Stimulated activated CD8-positive, alpha-beta memory T cell treated with anti-CD3 and anti-CD28 coated beads, Interleukin-7, amount 100 ng/mL, for 4 hours (primary cell): ENCODE results near the gene RACK1.
"Not testable (repeated sequence)": the region's sequence is repeated elsewhere in the genome, so short reads cannot be mapped to it uniquely, and the experiment has no call there.

ENCODE experiments used
- DNase-seq, 2 donors: peaks; one replicate each; pipeline ENCODE4 v3.0.0-alpha.2; 2020; ENCODE audit warnings: low read depth in 2 of 2

RACK1 gene

GRCh38 chr5:181215997-181216989 lies 27.4 kb downstream of the RACK1 start:
- DNase-seq, result no peak

GRCh38 chr5:181214249-181214648 lies 29.5 kb downstream of the RACK1 start:
- not testable (repeated sequence) for DNase-seq

- no peak for DNase-seq
Measured at GRCh38 chr5:181212934-181213333, 30.8 kb downstream of the RACK1 start.

DNA sequence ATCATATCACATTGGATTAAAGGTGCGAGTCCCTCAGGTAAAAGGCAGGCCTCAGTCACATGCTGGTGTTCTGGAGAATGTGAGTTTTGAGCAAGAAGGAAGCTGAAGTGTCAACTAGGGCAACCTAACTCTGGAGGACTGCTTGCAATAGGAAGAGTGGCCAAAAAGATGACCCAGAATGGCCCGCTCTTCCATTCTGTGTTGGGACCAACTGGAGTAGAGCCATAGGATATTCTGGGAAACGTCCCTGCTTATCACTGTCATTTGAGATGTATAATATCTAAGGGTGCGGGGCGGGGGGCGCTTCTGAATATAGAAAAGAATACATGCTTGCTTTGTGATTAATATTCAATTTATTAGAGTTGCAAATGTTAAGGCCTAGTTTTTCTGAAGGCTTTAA lies 31.6 kb downstream of the RACK1 start:
- no peak for DNase-seq

GRCh38 chr5:181211208-181211607 lies 32.5 kb downstream of the RACK1 start:
- DNase-seq, result no peak

- DNase-seq, result not testable (repeated sequence)
Measured at GRCh38 chr5:181210698-181211097, 33.0 kb downstream of the RACK1 start.

DNA sequence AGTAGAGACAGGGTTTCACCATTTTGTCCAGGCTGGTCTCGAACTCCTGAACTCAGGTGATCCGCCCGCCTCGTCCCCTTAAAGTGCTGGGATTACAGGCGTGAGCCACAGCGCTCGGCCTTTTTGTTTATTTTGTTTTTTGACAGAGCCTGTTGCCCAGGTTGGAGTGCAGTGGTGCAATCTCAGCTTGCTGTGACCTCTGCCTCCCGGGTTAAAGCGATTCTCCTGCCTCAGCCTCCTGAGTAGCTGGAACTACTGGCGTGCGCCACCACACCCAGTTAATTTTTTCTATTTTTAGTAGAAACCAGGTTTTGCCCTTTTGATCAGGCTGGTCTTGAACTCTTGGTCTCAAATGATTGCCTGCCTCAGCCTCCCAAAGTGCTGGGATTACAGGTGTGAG lies 33.6 kb downstream of the RACK1 start:
- DNase-seq, result not testable (repeated sequence)

DNA sequence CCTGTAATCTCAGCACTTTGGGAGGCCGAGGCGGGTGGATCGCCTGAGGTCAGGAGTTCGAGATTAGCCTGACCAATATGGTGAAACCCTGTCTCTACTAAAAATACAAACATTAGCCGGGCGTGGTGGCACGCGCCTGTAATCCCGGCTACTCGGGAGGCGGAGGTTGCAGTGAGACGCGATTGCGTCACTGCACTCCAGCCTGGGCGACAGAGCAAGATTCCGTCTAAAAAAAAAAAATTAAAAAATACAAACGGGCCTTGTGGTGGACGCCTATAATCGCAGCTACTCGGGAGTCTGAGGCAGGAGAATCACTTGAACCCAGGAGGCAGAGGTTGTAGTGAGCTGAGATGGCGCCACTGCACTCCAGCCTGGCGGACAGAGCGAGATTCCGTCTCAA lies 34.7 kb downstream of the RACK1 start:
- not testable (repeated sequence) for DNase-seq

DNA sequence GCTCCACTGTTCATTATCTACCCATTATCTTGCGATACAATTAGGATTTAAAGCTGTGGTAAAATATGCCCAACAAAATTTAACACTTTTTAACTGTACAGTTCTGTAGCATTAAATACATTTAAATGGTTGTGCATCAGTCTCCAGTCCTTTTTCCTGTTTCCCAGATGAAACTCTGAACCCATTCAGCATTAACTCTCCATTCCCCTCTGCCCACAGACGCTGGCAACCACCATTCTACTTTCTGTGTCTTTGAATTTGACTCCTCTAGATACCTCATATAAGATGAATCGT lies 35.8 kb downstream of the RACK1 start:
- DNase-seq, result no peak

DNA sequence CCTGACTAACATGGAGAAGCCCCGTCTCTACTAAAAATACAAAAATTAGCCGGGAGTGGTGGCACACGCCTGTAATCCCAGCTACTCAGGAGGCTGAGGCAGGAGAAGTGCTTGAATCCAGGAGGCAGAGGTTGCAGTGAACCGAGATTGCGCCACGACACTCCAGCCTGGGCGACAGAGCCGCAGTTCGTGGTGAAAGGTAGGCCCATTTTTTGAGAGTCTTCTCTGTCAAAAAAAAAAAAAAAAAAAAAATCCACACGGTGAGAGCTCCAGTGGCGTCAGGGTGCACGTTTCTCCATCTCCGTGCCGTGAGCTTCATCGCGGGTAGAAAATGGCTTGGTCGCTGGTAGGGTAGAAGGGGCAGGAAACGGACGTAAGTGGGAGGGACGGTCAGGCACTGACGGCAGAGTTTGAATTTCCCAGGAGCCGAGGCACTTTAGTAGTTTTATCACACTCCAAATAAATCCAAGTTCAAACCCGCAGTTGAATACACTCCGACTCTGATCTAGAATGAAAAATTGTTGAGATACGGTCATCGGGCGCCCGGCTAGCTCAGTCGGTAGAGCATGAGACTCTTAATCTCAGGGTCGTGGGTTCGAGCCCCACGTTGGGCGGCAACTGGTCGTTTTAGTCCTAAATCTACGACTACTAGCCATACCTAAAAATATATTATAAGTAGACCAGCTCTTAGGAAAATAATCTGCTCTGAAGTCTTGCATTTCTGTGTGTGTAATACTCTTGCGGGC lies 36.3 kb downstream of the RACK1 start:
- peak; percentile 67 to 79 for DNase-seq

DNA sequence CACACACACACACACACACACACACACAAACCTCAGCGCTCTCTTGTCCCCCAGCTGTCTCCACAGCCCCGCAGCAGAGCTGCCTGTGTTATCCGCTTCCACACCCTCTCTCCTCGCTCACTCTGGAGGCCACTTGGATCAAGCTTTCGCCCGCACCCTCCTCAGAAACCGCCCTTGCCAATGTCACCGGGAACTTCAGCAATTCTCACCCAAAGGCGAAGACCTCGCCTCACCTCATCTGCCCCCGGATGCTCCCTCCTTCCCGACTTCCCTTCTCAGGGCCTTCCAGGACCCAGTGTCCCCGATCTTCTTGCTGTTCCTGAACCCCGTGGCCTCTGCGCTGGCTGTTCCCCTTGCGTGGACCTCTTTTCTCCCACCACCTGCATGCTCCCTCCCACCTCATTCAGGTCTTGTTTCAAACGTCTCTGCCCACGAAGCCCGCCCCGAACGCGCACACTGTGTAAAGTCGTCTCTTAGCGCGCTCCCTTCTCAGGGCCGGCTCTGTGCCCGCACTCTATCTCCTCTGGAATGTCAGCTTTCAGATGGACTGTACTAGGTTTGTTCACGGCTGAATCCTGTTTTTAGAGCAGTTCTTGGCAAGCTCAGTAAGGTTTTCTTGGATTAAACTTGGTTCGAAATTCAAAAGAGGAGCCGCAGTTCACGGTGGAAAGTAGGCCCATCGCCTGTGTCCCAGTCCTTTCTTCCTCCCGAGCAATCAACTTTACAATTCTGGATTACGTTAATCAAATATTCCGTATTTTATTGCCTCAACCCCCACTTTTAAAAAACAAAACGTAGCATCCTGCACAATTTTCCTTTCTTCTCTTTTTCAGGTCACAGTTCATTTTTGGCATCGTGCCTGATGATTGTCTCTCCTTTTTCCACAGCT lies 37.7 kb downstream of the RACK1 start:
- DNase-seq, result peak in 1 of 2 donors; percentile 29

- no peak for DNase-seq
Measured at GRCh38 chr5:181204826-181205760, 38.6 kb downstream of the RACK1 start, which contains the start of gene TRIM7. TRIM7 (minus strand) TSS chr5:181205196; CDS start chr5:181205110, 86 bp downstream.

DNA sequence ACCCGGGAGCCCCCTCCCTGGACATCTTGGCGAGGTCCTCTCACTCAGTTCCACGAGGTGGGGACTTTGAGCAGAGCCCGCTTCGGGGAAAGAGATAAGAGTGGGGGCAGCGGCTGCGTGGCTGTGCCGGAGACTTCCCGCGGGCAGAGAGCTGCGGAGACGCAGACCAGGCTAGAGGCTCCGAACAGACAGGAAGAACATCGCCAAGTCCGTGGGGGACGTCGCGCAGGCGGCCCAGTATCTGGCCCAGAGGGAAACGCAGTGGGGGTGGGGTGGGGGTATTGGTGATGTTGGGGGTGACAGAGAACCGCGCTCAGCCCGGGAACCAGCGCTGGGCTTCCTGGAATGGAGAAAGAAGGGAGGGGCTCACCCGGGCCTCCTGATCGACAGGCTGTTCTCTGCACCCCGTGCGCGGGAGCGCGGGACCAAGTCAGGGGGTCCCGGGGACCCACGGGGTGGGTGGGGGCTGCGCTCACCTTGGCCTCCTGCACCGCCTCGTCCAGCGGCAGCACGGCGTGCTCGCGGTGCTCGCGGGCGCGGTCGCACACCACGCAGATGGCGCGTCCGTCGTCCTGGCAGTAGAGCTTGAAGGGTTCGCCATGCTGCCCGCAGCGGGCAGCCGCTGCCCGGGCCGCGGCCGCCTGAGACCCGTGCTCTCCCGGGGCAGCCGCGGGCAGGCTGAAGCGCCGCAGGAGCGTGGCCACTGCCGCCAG lies 39.4 kb downstream of the RACK1 start:
- DNase-seq, result no peak

- DNase-seq, result no peak
Measured at GRCh38 chr5:181203777-181204112, 40.0 kb downstream of the RACK1 start.

DNA sequence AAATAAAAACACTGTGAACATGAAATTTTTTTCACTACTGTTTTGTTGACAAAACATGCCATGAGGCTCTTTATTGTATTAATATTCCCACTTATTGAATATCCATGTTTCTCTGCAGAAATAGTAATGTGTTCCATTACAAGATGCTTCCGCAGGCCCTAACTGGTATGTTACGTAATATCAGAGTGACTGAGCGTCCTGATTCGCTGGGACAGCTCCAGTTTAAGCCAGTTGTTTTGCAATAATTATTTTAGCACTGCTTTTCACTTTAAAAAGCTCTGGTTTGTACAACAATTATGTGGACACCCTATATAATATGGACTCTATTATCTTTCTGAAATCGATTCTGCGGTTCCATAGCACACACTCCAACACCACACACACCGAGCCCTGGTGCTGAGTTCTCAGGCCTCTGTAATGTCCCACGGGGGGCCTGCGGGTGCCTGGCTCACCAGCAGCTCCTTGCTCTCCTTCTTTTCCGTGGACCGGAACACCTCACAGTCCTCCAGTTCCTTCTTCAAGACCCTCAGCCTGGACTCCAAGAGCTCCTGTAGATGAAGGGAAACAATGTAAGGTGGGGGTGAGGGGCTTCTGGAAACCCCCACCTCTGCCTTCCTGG lies 40.5 kb downstream of the RACK1 start:
- no peak for DNase-seq

GRCh38 chr5:181200816-181201215 lies 42.9 kb downstream of the RACK1 start:
- no peak for DNase-seq

DNA sequence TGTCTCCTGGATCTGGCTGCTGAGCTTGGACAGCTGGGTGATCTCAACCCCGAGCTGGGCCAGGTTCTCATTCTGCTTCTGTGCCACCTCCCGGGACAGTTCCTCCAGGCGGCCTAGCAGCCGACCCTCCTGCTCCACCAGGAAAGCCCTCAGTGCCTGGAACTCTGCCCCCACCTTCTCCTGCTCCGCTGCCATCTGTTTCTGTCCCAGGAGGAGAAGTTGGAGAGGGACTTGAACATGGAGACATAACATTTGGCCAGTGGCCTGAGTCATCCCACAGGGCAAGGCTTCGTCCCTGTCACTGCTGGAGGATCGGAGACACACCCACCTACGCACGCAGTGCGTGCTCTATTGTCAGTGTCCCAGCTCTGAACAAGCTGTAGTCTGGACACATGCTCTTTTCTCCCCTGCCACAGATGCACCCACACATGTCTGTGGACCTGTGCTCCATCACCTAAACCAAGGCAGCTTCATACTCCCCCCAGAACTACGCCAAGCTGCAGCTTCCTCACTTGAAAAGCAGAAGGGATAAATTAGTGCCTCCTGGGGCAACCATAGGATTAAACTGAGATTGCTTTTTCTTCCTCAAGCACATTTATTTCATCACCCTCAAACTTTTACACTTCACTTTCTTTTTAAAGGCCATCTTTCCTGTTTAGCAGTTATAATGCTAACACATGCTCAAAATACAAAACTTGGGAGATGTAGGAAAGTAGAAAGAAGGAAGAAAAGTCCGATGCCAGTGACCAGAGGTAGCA lies 43.6 kb downstream of the RACK1 start:
- no peak for DNase-seq

DNA sequence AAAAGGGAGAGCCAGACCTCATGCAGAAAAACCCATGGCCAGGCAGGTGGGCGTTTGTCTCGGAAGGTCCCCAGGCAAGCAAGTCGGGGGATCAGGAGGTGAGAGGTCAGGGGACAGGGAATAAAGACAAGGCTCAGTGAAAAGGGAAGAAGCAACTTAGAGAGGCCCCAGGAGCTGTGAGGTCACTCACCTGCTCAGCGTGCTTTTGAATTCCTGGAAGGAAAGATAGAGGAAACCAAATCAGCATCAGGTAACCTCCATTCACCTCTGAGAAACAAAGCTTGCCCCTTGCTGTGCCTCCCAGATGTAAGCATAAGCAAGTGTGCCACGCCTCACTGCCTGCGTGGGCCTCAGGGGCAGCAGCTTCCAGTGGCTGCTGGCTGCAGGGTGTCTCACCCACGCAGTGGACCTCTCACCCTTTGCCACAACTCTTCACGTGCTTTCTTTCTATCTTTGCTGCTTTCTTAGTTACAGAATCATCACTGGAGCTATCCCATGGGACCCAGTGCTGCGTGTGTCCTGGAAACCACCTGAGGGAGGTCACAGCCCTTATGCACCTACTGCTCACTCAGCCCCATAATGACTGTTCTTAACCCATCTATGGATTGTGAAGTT lies 44.7 kb downstream of the RACK1 start:
- no peak for DNase-seq
